ENCODE data around the gene PSD4.

PSD4 gene

GRCh38 chr2:113149553-113150257, 24.1 kb upstream of the PSD4 start:
- no peaks in the 10 kb centered on the region for H3K9me3 ChIP-seq (replicated peaks; ENCODE audit: low read length)
- H3K4me3 ChIP-seq (ENCODE audit: low read length) = no peak overlapping the region
- H3K36me3 ChIP-seq (ENCODE audit: insufficient read depth, low read length) = no peaks in the 10 kb centered on the region
- peaks cover 10% of the 10 kb centered on the region for H3K27me3 ChIP-seq (ENCODE audit: control insufficient read depth, insufficient read depth, low read length)
- no peak overlapping the region for H3K9ac ChIP-seq (ENCODE audit: low read depth, low read length)
- H3K4me1 ChIP-seq (ENCODE audit: control insufficient read depth, insufficient read depth, low read length) = no peaks in the 10 kb centered on the region
- no peak overlapping the region for H3K4me2 ChIP-seq (ENCODE audit: low read length)

- H3K9ac ChIP-seq (ENCODE audit: low read depth, low read length) = no peak overlapping the region
- no peaks in the 10 kb centered on the region for H3K9me3 ChIP-seq (replicated peaks; ENCODE audit: low read length)
- no peak overlapping the region for H3K4me2 ChIP-seq (ENCODE audit: low read length)
- H3K4me1 ChIP-seq (ENCODE audit: control insufficient read depth, insufficient read depth, low read length) = no peaks in the 10 kb centered on the region
- peaks cover 10% of the 10 kb centered on the region for H3K27me3 ChIP-seq (ENCODE audit: control insufficient read depth, insufficient read depth, low read length)
- H3K36me3 ChIP-seq (ENCODE audit: insufficient read depth, low read length) = no peaks in the 10 kb centered on the region
- H3K4me3 ChIP-seq (ENCODE audit: low read length) = no peak overlapping the region
Observed at GRCh38 chr2:113150258-113150601, 23.5 kb upstream of the PSD4 start.

GRCh38 chr2:113155331-113155730, 18.4 kb upstream of the PSD4 start:
- Histone ChIP-seq H3K36me3 (ENCODE audit: insufficient read depth, low read length) (no peaks in the 10 kb centered on the region), H3K4me1 (ENCODE audit: control insufficient read depth, insufficient read depth, low read length) (peaks cover 26% of the 10 kb centered on the region), H3K9me3 (replicated peaks; ENCODE audit: low read length) (no peaks in the 10 kb centered on the region), H3K4me3 (ENCODE audit: low read length) (no peak overlapping the region), H3K9ac (ENCODE audit: low read depth, low read length) (no peak overlapping the region), H3K4me2 (ENCODE audit: low read length) (no peak overlapping the region), H3K27me3 (ENCODE audit: control insufficient read depth, insufficient read depth, low read length) (no peaks in the 10 kb centered on the region)

GRCh38 chr2:113156278-113157117, 17.3 kb upstream of the PSD4 start:
- Histone ChIP-seq H3K4me3 (ENCODE audit: low read length) (peak overlapping the region; percentile 62), H3K9me3 (replicated peaks; ENCODE audit: low read length) (no peaks in the 10 kb centered on the region), H3K27me3 (ENCODE audit: control insufficient read depth, insufficient read depth, low read length) (no peaks in the 10 kb centered on the region)

GRCh38 chr2:113157118-113157896, 16.5 kb upstream of the PSD4 start:
- H3K27me3 ChIP-seq (ENCODE audit: control insufficient read depth, insufficient read depth, low read length) = no peaks in the 10 kb centered on the region
- H3K4me3 ChIP-seq (ENCODE audit: low read length) = peak overlapping the region; percentile 75
- peaks cover 26% of the 10 kb centered on the region for H3K4me1 ChIP-seq (ENCODE audit: control insufficient read depth, insufficient read depth, low read length)
- no peaks in the 10 kb centered on the region for H3K9me3 ChIP-seq (replicated peaks; ENCODE audit: low read length)
- no peaks in the 10 kb centered on the region for H3K36me3 ChIP-seq (ENCODE audit: insufficient read depth, low read length)
- H3K9ac ChIP-seq (ENCODE audit: low read depth, low read length) = peak overlapping the region; percentile 73
- H3K4me2 ChIP-seq (ENCODE audit: low read length) = peak overlapping the region; percentile 94

More at GRCh38 chr2:113156278-113157117, 17.3 kb upstream of the PSD4 start:
- Histone ChIP-seq H3K4me2 (ENCODE audit: low read length) (peak overlapping the region; percentile 75), H3K36me3 (ENCODE audit: insufficient read depth, low read length) (no peaks in the 10 kb centered on the region), H3K9ac (ENCODE audit: low read depth, low read length) (peak overlapping the region; percentile 18), H3K4me1 (ENCODE audit: control insufficient read depth, insufficient read depth, low read length) (peaks cover 26% of the 10 kb centered on the region)

GRCh38 chr2:113157897-113158753, 15.6 kb upstream of the PSD4 start:
- Histone ChIP-seq H3K4me3 (ENCODE audit: low read length) (peak overlapping the region; percentile 75), H3K36me3 (ENCODE audit: insufficient read depth, low read length) (no peaks in the 10 kb centered on the region), H3K9me3 (replicated peaks; ENCODE audit: low read length) (no peaks in the 10 kb centered on the region), H3K9ac (ENCODE audit: low read depth, low read length) (peak overlapping the region; percentile 73), H3K4me1 (ENCODE audit: control insufficient read depth, insufficient read depth, low read length) (peaks cover 26% of the 10 kb centered on the region), H3K4me2 (ENCODE audit: low read length) (peak overlapping the region; percentile 94), H3K27me3 (ENCODE audit: control insufficient read depth, insufficient read depth, low read length) (no peaks in the 10 kb centered on the region)

GRCh38 chr2:113158884-113159553, 14.8 kb upstream of the PSD4 start:
- Histone ChIP-seq H3K4me2 (ENCODE audit: low read length) (peak overlapping the region; percentile 94), H3K27me3 (ENCODE audit: control insufficient read depth, insufficient read depth, low read length) (no peaks in the 10 kb centered on the region), H3K9ac (ENCODE audit: low read depth, low read length) (peak overlapping the region; percentile 51), H3K9me3 (replicated peaks; ENCODE audit: low read length) (no peaks in the 10 kb centered on the region), H3K4me1 (ENCODE audit: control insufficient read depth, insufficient read depth, low read length) (peaks cover 26% of the 10 kb centered on the region), H3K4me3 (ENCODE audit: low read length) (no peak overlapping the region), H3K36me3 (ENCODE audit: insufficient read depth, low read length) (no peaks in the 10 kb centered on the region)

GRCh38 chr2:113160248-113160647, 13.5 kb upstream of the PSD4 start:
- no peaks in the 10 kb centered on the region for H3K9me3 ChIP-seq (replicated peaks; ENCODE audit: low read length)
- no peaks in the 10 kb centered on the region for H3K27me3 ChIP-seq (ENCODE audit: control insufficient read depth, insufficient read depth, low read length)
- no peak overlapping the region for H3K4me3 ChIP-seq (ENCODE audit: low read length)
- H3K36me3 ChIP-seq (ENCODE audit: insufficient read depth, low read length) = no peaks in the 10 kb centered on the region
- no peak overlapping the region for H3K9ac ChIP-seq (ENCODE audit: low read depth, low read length)
- peaks cover 26% of the 10 kb centered on the region for H3K4me1 ChIP-seq (ENCODE audit: control insufficient read depth, insufficient read depth, low read length)
- no peak overlapping the region for H3K4me2 ChIP-seq (ENCODE audit: low read length)

GRCh38 chr2:113160962-113161361, 12.8 kb upstream of the PSD4 start:
- H3K4me3 ChIP-seq (ENCODE audit: low read length) = no peak overlapping the region
- H3K4me2 ChIP-seq (ENCODE audit: low read length) = no peak overlapping the region
- peaks cover 26% of the 10 kb centered on the region for H3K4me1 ChIP-seq (ENCODE audit: control insufficient read depth, insufficient read depth, low read length)
- no peak overlapping the region for H3K9ac ChIP-seq (ENCODE audit: low read depth, low read length)
- no peaks in the 10 kb centered on the region for H3K27me3 ChIP-seq (ENCODE audit: control insufficient read depth, insufficient read depth, low read length)
- no peaks in the 10 kb centered on the region for H3K36me3 ChIP-seq (ENCODE audit: insufficient read depth, low read length)
- no peaks in the 10 kb centered on the region for H3K9me3 ChIP-seq (replicated peaks; ENCODE audit: low read length)

- Histone ChIP-seq H3K4me3 (ENCODE audit: low read length) (no peak overlapping the region), H3K4me1 (ENCODE audit: control insufficient read depth, insufficient read depth, low read length) (peaks cover 21% of the 10 kb centered on the region), H3K36me3 (ENCODE audit: insufficient read depth, low read length) (no peaks in the 10 kb centered on the region), H3K4me2 (ENCODE audit: low read length) (no peak overlapping the region), H3K27me3 (ENCODE audit: control insufficient read depth, insufficient read depth, low read length) (no peaks in the 10 kb centered on the region), H3K9ac (ENCODE audit: low read depth, low read length) (no peak overlapping the region), H3K9me3 (replicated peaks; ENCODE audit: low read length) (no peaks in the 10 kb centered on the region)
Observed at GRCh38 chr2:113162173-113162572, 11.6 kb upstream of the PSD4 start.
